Measurements from ENCODE around the gene EIF4G3. TPM values are rescaled to one million over a fixed set of nuclear protein-coding genes. Genes with fewer than 3 reads are reported as not detected.

The EIF4G3 gene
- 32.0 and 40.3 TPM in 2 replicates for polyA plus RNA-seq (2012; rRNA removed)
- 37.3 and 41.3 TPM in 2 replicates for polyA plus RNA-seq (2012; cell fraction: cytosol; rRNA removed)
- 37.4 and 68.6 TPM in 2 replicates for polyA plus RNA-seq (2012; cell fraction: nucleus; rRNA removed)

- Histone ChIP-seq H3K4me1 (ENCODE audit: control insufficient read depth in 1 of 2, insufficient read depth in 2 of 2, low read depth in 1 of 2, low read length in 1 of 2) (peaks cover 0 to 6% of the 10 kb centered on the region in 2 experiments; a peak in 2 of 4 replicates), H3K4me2 (peak within 1 kb of the TSS; percentile 76), H3K9me3 (no peaks in the 10 kb centered on the region), H3K27me3 (ENCODE audit: insufficient read depth) (no peaks in the 10 kb centered on the region), H2AFZ (ENCODE audit: low read depth) (peak within 1 kb of the TSS; percentile 94), H3K4me3 (ENCODE audit: low read depth in 2 of 2, low read length in 1 of 2) (peak within 1 kb of the TSS; percentile 91 to 93), H3K9me2 (no peaks in the 10 kb centered on the region), H3K36me3 (replicated peaks in 1 of 2; ENCODE audit: control insufficient read depth in 1 of 2, insufficient read depth in 2 of 2, low read length in 1 of 2) (peaks cover 0 to 3% of the 10 kb centered on the region in 2 experiments), H3K9ac (peak within 1 kb of the TSS; percentile 86), H3F3A (replicated peaks; ENCODE audit: insufficient read depth) (peaks cover 15% of the 10 kb centered on the region), H3K27ac (ENCODE audit: low read depth in 2 of 2, low read length in 1 of 2) (peak within 1 kb of the TSS; percentile 76 to 90), H4K20me1 (ENCODE audit: insufficient read depth) (peaks cover 16% of the 10 kb centered on the region), H3K79me2 (ENCODE audit: insufficient read depth) (peaks cover 41% of the 10 kb centered on the region)
- DNase-seq, result peak; percentile 98
- ChIA-PET POLR2A (interaction anchor here (0.7 kb wide), 1 partner anchor 96 kb away, joined by 3 read pairs; no protein-coding TSS in a partner anchor), CTCF (interaction anchor here (1.4 to 2.4 kb wide), 3 partner anchors 18 to 480 kb away, joined by 3 to 8 read pairs (median 3); no protein-coding TSS in a partner anchor)
- 0% methylated on average over 6 of the region's 90 CpGs for WGBS (ENCODE audit: low lambda C conversion rate)
- no peak for TF ChIP-seq USF1 (IDR thresholded peaks at IDR 0.05; ENCODE audit: borderline replicate concordance, low read depth)
- TF ChIP-seq YY1 (IDR thresholded peaks at IDR 0.05; ENCODE audit: low read depth), result peak; percentile 94
- TF ChIP-seq, protein P1, sequence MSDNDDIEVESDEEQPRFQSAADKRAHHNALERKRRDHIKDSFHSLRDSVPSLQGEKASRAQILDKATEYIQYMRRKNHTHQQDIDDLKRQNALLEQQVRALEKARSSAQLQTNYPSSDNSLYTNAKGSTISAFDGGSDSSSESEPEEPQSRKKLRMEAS (IDR thresholded peaks at IDR 0.05; ENCODE audit: low read depth), result peak; percentile 73
- TF ChIP-seq TEAD4 (IDR thresholded peaks at IDR 0.05; ENCODE audit: borderline replicate concordance, insufficient read depth), result no peak
- TF ChIP-seq, protein P2, sequence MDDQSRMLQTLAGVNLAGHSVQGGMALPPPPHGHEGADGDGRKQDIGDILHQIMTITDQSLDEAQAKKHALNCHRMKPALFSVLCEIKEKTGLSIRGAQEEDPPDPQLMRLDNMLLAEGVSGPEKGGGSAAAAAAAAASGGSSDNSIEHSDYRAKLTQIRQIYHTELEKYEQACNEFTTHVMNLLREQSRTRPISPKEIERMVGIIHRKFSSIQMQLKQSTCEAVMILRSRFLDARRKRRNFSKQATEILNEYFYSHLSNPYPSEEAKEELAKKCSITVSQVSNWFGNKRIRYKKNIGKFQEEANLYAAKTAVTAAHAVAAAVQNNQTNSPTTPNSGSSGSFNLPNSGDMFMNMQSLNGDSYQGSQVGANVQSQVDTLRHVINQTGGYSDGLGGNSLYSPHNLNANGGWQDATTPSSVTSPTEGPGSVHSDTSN (IDR thresholded peaks at IDR 0.05), result no peak
- TF ChIP-seq SIN3A (IDR thresholded peaks at IDR 0.05; ENCODE audit: borderline replicate concordance, low read depth, low read length), result no peak
- TF ChIP-seq, protein P3, sequence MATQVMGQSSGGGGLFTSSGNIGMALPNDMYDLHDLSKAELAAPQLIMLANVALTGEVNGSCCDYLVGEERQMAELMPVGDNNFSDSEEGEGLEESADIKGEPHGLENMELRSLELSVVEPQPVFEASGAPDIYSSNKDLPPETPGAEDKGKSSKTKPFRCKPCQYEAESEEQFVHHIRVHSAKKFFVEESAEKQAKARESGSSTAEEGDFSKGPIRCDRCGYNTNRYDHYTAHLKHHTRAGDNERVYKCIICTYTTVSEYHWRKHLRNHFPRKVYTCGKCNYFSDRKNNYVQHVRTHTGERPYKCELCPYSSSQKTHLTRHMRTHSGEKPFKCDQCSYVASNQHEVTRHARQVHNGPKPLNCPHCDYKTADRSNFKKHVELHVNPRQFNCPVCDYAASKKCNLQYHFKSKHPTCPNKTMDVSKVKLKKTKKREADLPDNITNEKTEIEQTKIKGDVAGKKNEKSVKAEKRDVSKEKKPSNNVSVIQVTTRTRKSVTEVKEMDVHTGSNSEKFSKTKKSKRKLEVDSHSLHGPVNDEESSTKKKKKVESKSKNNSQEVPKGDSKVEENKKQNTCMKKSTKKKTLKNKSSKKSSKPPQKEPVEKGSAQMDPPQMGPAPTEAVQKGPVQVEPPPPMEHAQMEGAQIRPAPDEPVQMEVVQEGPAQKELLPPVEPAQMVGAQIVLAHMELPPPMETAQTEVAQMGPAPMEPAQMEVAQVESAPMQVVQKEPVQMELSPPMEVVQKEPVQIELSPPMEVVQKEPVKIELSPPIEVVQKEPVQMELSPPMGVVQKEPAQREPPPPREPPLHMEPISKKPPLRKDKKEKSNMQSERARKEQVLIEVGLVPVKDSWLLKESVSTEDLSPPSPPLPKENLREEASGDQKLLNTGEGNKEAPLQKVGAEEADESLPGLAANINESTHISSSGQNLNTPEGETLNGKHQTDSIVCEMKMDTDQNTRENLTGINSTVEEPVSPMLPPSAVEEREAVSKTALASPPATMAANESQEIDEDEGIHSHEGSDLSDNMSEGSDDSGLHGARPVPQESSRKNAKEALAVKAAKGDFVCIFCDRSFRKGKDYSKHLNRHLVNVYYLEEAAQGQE (IDR thresholded peaks at IDR 0.05; ENCODE audit: low read depth, low read length), result no peak
- TF ChIP-seq ELF1 (IDR thresholded peaks at IDR 0.05), result no peak
- TF ChIP-seq RXRA (IDR thresholded peaks at IDR 0.05; ENCODE audit: borderline replicate concordance, low read depth), result no peak
- TF ChIP-seq CTCF (IDR thresholded peaks at IDR 0.05), result no peak
- no peak for TF ChIP-seq FOSL2 (IDR thresholded peaks at IDR 0.05; ENCODE audit: borderline replicate concordance, low read depth)
- TF ChIP-seq RFX5 (IDR thresholded peaks at IDR 0.05; ENCODE audit: low read length), result no peak
- TF ChIP-seq MXI1 (IDR thresholded peaks at IDR 0.05; ENCODE audit: low read depth, low read length), result peak; percentile 50
- no peak for TF ChIP-seq JUND (IDR thresholded peaks at IDR 0.05)
- TF ChIP-seq RCOR1 (IDR thresholded peaks at IDR 0.05; ENCODE audit: low read length), result 0 out of 2 replicates have a peak, but pooled peaks have one; percentile 24
- TF ChIP-seq TAF1 (IDR thresholded peaks at IDR 0.05; ENCODE audit: borderline replicate concordance, low read depth, low read length), result peak; percentile 86
- TF ChIP-seq CHD2 (IDR thresholded peaks at IDR 0.05; ENCODE audit: low read length, partially characterized antibody), result peak; percentile 11
- 0 out of 4 replicates have a peak, but pooled peaks of 1 of the 2 experiments have one; percentile 21 for TF ChIP-seq EP300 (IDR thresholded peaks at IDR 0.05; ENCODE audit: borderline replicate concordance in 1 of 2, low read depth in 1 of 2, low read length in 1 of 2)
- peak; percentile 26; the same call in 1 of the 2 replicates for TF ChIP-seq NRF1 (IDR thresholded peaks at IDR 0.05; ENCODE audit: low read depth, low read length)
- no peak for TF ChIP-seq TCF12 (IDR thresholded peaks at IDR 0.05)
- TF ChIP-seq POLR2AphosphoS5 (IDR thresholded peaks at IDR 0.05; ENCODE audit: low read depth, low read length), result peak; percentile 95
- TF ChIP-seq RAD21 (IDR thresholded peaks at IDR 0.05; ENCODE audit: low read length), result no peak
- no peak for TF ChIP-seq EZH2phosphoT487 (IDR thresholded peaks at IDR 0.05; ENCODE audit: borderline replicate concordance, low read depth)
Observed at GRCh38 chr1:21176586-21177555, at the start of gene EIF4G3. EIF4G3 (minus strand) TSS chr1:21176897; CDS start chr1:21002742, 174,155 bp downstream.
